RWPE2 (cell line): ENCODE measurements around the gene SLC44A5.

Experiments used
- ATAC-seq: fragments of 200-7000 bp; cut with Tn5 transposase; 3 replicates; pipeline ENCODE4 v1.9.1; 2021; ENCODE audit warnings: low read depth
- DNase-seq: peaks from one replicate; pipeline ENCODE4 v3.0.0-alpha.2; 2020; ENCODE audit warnings: low spot score
- H3K27ac ChIP-seq: fragments of 450-650 bp; 2 replicates; pipeline ENCODE4 v1.5.1; 2017; ENCODE audit warnings: mild to moderate bottlenecking; ENCODE audit not compliant: poor library complexity, severe bottlenecking
- H3K27me3 ChIP-seq: fragments of 250-450 bp; sonication (Bioruptor Pico); 2 replicates; pipeline ENCODE4 v1.5.1; 2021; ENCODE audit warnings: mild to moderate bottlenecking, moderate library complexity; ENCODE audit not compliant: insufficient read depth, poor library complexity, severe bottlenecking
- H3K36me3 ChIP-seq: fragments of 250-450 bp; sonication (Bioruptor Pico); 2 replicates; pipeline ENCODE4 v1.5.1; 2020; ENCODE audit warnings: low read depth, mild to moderate bottlenecking, moderate library complexity
- H3K4me1 ChIP-seq: fragments of 250-450 bp; sonication (Bioruptor Pico); 2 replicates; pipeline ENCODE4 v1.5.1; 2021; ENCODE audit warnings: mild to moderate bottlenecking, moderate library complexity; ENCODE audit not compliant: insufficient read depth, poor library complexity, severe bottlenecking
- H3K4me3 ChIP-seq: fragments of 250-450 bp; sonication (Bioruptor Pico); 2 replicates; pipeline ENCODE4 v1.5.1; 2021; ENCODE audit warnings: mild to moderate bottlenecking, moderate library complexity; ENCODE audit not compliant: severe bottlenecking
- H3K9me3 ChIP-seq: fragments of 250-450 bp; sonication (Bioruptor Pico); 2 replicates; pipeline ENCODE4 v1.5.1; 2021; ENCODE audit warnings: mild to moderate bottlenecking, moderate library complexity; ENCODE audit not compliant: severe bottlenecking
- TF ChIP-seq, protein P1 (sequence below): fragments of 450-650 bp; IDR thresholded peaks from one replicate; pipeline ENCODE4 v1.5.1; 2017; ENCODE audit warnings: mild to moderate bottlenecking, moderate library complexity; ENCODE audit not compliant: poor library complexity, severe bottlenecking

SLC44A5 gene

DNA sequence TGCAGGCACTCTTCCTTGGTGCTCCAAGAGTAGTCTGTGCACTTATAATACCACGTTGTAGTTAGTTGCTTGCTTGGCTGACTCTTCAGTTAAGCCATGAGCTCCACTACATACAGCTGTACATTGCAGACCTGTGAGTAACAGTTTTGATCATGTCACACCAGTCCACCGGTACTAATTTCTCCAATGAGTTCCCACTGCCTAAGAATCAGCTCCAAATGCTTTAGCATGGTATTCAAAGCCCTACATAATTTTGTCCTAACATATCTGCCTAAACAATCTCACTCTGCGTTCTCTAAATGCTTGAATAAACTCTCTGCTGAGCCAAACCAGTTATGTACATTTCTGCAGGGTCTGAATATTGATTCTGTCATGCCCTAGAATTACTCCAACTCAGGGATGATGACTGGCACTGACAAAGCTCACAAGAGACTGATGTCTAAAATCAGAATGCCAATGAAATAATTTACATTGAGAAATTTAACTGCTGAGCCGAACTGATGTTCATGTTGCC is 276.0 kb downstream of the SLC44A5 start:
- H3K27ac ChIP-seq, result no peak overlapping the region
- no peaks in the 10 kb centered on the region for H3K27me3 ChIP-seq
- ATAC-seq (no peak), DNase-seq (no peak)
- no peaks in the 10 kb centered on the region for H3K9me3 ChIP-seq
- H3K4me1 ChIP-seq, result no peaks in the 10 kb centered on the region
- TF ChIP-seq, protein P1, sequence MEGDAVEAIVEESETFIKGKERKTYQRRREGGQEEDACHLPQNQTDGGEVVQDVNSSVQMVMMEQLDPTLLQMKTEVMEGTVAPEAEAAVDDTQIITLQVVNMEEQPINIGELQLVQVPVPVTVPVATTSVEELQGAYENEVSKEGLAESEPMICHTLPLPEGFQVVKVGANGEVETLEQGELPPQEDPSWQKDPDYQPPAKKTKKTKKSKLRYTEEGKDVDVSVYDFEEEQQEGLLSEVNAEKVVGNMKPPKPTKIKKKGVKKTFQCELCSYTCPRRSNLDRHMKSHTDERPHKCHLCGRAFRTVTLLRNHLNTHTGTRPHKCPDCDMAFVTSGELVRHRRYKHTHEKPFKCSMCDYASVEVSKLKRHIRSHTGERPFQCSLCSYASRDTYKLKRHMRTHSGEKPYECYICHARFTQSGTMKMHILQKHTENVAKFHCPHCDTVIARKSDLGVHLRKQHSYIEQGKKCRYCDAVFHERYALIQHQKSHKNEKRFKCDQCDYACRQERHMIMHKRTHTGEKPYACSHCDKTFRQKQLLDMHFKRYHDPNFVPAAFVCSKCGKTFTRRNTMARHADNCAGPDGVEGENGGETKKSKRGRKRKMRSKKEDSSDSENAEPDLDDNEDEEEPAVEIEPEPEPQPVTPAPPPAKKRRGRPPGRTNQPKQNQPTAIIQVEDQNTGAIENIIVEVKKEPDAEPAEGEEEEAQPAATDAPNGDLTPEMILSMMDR, result no peak
- H3K4me3 ChIP-seq, result no peak overlapping the region
- H3K36me3 ChIP-seq, result no peaks in the 10 kb centered on the region

DNA sequence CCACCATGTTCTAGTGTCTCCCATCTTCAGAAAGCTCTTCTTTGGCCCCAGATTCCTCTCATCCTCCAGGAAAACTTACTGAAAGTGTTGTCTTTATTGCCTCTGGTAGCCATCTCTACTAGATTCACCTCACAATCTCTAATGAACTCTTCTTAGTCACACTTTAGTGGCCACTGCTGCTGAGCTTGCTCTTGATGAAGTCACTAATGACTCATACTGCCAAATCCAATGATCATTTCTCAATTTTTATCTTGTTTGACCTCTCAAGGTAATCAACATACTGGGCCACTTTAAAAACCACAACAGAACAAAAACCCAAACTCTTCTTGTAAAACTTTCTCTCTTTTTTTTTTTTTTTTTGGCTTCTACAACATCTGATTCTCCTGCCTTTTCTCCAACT is 280.3 kb downstream of the SLC44A5 start:
- Histone ChIP-seq H3K9me3 (no peaks in the 10 kb centered on the region), H3K4me3 (no peak overlapping the region), H3K27ac (no peak overlapping the region), H3K4me1 (no peaks in the 10 kb centered on the region), H3K36me3 (no peaks in the 10 kb centered on the region), H3K27me3 (no peaks in the 10 kb centered on the region)
- DNase-seq, result no peak
- no peak for ATAC-seq
- TF ChIP-seq, protein P1, result no peak

DNA sequence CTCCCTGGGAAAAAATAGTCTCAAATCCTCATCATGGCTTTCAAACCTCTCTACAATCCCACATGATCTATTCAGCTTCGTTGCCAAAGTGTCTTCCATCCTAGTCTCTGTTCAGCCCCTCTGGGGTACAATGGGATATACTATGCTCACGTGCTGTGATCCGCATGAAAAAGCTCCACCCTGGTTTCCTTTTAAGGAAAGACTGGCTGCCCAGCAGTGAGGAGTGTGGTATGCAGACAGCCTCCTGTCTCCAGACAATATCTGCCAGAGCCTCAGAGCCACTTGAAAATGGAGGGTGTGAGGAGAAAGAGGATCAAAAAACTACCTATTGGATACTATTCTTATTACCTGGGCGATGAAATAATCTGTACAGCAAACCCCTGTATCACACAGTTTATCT is 282.2 kb downstream of the SLC44A5 start:
- DNase-seq, result no peak
- TF ChIP-seq, protein P1, result no peak
- Histone ChIP-seq H3K36me3 (no peaks in the 10 kb centered on the region), H3K9me3 (no peaks in the 10 kb centered on the region), H3K4me1 (no peaks in the 10 kb centered on the region), H3K27me3 (no peaks in the 10 kb centered on the region), H3K27ac (no peak overlapping the region), H3K4me3 (no peak overlapping the region)
- no peak for ATAC-seq

DNA sequence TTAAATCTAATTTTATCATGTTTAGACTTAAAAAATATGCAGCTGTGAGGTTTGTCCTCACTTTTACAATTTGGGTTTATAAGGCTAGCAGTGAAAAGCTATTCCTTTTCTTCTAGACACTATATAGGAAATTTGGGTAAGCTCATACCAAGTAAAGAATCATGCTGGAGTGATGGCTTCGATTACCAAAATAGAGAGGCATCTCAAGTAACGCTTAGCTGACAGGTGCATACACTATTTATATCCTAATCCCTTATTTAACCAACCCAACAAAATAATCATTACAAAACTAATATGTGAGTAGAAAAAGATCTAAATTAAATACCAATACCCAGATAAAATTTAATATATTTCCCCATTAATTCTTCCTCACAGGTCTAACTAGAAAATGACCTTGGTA is 283.5 kb downstream of the SLC44A5 start:
- no peak for ATAC-seq
- H3K4me3 ChIP-seq, result no peak overlapping the region

DNA sequence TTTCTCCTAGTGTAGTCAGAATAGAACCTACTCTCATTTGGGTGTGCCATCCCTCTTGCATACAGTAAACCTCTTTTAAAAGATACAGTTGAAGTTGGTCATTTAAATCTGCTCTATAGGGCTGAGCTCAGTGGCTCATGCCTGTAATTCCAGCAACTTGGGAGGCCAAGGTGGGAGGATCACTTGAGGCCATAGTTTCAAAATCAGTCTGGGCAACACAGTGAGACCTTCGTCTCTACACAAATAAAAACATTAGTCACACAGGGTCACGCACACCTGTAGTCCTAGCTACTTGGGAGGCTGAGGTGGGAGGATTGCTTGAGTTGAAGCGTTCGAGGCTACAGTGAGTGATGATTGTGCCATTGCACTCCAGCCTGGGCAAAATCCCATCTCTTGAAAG is 292.9 kb downstream of the SLC44A5 start:
- ATAC-seq (no peak), DNase-seq (no peak)
- TF ChIP-seq, protein P1, result no peak
- Histone ChIP-seq H3K4me1 (no peaks in the 10 kb centered on the region), H3K27me3 (no peaks in the 10 kb centered on the region), H3K9me3 (no peaks in the 10 kb centered on the region), H3K4me3 (no peak overlapping the region), H3K36me3 (no peaks in the 10 kb centered on the region), H3K27ac (no peak overlapping the region)

More for the DNA sequence above, 283.5 kb downstream of the SLC44A5 start:
- H3K27me3 ChIP-seq, result no peaks in the 10 kb centered on the region
- no peak overlapping the region for H3K27ac ChIP-seq
- TF ChIP-seq, protein P1, result no peak
- H3K9me3 ChIP-seq, result no peaks in the 10 kb centered on the region
- no peaks in the 10 kb centered on the region for H3K4me1 ChIP-seq
- DNase-seq, result no peak
- H3K36me3 ChIP-seq, result no peaks in the 10 kb centered on the region
